DOHH2 (cell line): Measurements from ENCODE around the gene ADAMTS2.

Experiments
- CTCF ChIP-seq: fragments of 200-600 bp; sonication (generic); IDR thresholded peaks from one replicate; pipeline ENCODE4 v1.5.1; 2014; ENCODE audit warnings: antibody characterized with exemption, mild to moderate bottlenecking, low read depth, low read length; ENCODE audit not compliant: poor library complexity, severe bottlenecking
- EZH2phosphoT487 ChIP-seq: fragments of 200-600 bp; sonication (generic); IDR thresholded peaks from 2 replicates; pipeline ENCODE4 v1.6.1; 2017; ENCODE audit warnings: borderline replicate concordance, mild to moderate bottlenecking, antibody characterized with exemption, low read length, moderate library complexity, mixed read lengths

DNA sequence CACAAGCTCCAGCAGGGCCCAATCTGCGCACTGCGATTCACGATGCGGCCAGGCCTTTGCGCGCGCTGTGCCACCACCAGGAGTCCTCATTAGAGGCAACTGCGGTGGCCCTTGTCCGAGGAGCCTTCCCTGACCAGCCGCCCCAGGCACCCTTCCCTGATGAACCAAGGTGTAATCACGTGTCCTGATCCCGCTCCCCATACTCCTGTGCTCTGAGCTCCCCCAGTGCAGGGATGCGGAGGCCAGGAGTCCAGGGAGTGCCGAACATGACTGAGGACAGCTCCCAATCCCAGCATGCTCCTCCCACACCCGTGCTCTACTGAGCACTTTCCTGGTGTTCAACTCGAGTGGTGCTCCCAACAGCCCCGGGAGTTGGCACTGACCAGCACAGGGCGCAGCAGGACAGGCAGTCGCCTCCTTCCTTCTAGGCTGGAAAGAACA is 150.3 kb downstream of the ADAMTS2 start:
- TF ChIP-seq CTCF, result no peak
- TF ChIP-seq EZH2phosphoT487, result no peak
